Activated CD4-positive, alpha-beta T cell treated with anti-CD3 and anti-CD28 coated beads, Interleukin-2, amount 50 U/mL, for 48 hours (primary cell): ENCODE data around the gene PID1.

Experiments used
- DNase-seq, 2 experiments: peaks; one replicate each; pipeline ENCODE4 v3.0.0-alpha.2; 2020

PID1 gene

DNA sequence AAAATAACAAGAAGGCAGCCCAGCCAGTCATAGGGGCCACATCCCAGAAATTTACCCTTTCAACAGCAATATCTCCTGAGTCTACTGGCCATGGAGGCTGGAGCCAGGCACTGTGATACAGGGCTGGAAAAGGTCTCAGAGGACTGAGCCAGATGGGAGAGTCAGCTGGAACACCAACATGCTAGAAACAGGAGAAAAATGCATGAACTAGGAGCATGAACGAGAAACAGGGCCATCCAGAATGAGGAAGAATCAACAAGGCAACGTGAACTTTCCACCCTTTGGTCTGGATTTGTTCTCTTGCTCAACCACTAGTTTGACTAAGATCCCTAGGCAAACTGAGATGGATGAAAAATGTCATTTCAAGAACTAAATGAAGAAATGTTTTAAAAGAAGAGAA, 13.1 kb downstream of the PID1 start:
- DNase-seq, result no peak

DNA sequence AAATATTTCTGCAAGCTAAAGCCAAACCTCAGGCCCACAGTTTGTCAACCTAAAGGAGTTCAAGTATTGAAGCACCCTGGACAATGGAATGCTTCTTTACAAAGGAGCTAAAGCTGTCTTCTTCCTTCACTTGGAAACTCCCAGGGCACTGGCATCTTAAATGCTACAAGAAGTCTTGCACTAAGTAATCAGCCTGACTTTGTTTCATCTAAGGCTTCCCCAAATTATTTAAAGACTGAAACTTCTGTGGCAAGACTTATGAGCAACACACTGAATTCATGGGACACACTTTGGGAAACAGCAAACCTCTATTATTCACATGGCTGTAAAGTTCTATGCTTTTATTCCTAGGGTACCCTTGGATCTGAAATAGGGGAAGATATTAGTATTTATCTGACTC, 14.7 kb downstream of the PID1 start:
- DNase-seq, result no peak

DNA sequence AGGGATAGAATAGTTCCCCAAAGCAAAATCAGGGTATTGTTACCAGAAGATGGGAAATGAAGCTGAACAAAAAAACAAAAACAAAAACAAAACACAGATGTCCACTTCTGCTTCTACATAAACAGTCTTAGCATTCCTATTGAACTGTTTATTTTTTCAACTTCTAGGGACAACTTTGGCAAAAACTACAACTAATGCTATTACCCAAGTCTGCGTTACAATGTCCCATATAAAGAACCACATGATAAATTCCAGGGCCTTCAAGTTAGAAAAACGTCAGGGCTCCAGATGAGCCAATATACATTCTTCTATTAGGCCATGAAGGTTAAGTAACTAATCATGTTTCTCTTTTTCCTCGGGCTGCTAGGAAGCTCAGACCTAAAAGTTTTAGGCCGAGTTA, 16.9 kb downstream of the PID1 start:
- no peak for DNase-seq

DNA sequence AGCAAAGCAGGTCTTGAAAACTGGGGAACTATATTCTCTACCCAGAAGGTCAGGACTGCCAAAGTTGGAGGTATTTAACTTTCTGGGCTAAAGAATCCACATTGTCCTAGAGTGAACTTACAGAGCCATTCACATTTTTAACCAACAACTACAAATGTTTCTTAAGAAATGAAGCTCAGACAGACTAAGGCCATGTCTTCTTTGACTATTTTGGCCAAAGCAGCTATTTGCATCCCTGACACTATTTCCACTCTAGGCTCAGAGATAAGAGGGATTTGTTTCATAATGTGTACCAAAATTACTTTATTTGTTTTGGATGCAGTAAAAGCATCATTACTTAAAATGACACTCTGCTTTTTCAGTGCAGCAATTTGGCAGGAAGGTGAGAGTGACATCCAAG, 18.1 kb downstream of the PID1 start:
- no peak for DNase-seq

DNA sequence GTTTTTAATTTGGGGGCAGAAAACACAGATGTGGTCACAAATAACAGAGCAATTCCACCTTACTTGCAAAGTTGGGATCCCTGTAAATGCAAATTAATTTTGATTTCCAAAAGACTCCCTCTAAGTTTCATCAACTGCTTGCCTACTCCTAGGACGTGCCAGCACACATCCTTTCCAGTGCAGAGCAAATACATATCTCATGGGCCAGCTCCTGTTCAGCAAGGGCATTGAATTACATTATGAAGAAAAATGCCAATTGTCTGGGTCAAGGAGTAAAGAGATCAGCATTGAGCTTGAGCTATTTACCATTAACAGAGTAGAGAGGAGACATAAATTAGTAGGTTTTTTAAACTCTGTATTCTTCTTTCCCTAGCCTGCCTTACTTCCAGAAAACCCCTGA, 18.8 kb downstream of the PID1 start:
- DNase-seq, result no peak

DNA sequence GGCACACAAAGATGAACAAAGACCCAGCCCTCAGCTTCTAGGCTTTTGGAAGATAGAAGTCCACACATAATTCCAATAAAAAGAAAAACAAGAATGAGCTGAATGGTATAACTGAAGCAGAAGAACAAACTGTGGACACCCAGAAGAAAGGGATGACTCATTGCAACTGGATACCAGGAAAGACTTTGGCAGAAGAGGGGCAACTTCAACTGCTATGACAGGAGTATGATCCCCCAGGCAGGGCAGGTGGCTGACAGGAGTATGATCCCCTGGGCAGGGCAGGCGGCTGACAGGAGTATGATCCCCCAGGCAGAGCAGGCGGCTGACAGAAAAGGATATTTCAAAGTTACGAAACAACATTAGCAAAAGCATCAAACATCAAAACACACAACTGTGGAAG, 21.6 kb downstream of the PID1 start:
- no peak for DNase-seq

DNA sequence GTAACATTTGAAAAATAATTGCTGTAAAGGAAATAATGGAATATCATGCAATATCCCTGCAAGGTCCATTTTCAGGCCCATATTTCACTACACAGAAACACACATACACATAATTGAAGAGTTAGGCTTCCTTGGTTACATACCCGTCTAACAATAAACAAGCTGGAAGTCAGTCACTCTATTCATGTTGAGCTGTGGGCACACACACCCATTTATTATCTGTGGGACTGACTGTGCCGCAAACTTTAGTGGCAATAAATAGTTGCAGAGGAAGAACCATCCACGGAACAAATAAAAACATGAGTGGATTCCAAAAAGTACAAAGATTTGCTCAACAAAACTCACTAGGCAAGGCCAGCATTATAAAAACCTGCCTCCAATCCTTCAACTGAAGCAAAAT, 24.8 kb downstream of the PID1 start:
- DNase-seq, result no peak

DNA sequence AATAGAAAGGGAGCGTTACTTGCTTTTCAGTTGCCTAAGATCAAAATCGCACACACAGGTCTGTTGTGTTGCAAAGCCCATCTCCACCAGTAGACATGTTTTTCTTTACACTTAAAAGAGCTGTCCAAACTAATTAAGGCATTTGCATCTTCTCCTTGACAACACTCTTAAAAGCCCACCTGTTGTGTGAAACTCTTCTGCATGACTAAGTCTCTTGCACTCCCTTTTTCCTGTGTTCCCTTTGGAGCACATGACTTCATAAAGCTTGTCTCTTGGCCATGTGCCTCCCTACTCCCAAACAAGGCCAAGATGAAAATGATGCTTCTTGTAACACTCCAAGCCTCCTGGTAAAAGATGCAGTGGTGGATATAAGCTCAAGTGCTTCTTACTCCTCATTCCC, 26.1 kb downstream of the PID1 start:
- no peak for DNase-seq

DNA sequence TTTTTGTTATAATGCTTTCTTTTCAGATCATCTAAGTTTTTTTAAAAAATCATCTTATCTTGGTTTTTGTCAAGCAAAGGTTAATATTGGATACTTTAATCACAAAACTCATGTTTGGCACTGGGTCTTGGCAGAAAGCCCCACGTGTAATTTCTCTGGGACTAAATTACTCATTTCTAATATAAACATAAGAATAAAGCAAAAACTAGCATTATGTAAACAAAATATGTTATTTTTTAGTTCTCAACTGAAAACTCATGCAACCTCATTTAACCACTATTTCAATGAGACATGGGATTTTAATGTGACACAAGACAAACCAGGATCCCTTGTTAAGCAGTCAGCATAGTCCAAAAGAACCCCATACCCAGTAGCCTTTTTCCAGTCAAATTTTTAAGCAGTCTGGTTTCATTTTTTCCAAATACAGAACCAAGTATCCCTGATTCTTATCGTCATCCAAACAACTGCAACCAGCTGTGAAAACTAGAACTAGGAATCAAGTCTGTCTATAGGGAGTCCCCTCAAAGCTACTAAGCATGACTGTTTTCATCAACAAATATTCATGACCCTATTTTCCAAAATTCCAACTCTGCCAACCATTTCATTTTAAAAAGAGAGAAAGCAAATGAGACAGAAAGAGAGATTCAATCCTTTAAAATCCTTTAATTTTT, 27.1 kb downstream of the PID1 start:
- DNase-seq, result no peak

DNA sequence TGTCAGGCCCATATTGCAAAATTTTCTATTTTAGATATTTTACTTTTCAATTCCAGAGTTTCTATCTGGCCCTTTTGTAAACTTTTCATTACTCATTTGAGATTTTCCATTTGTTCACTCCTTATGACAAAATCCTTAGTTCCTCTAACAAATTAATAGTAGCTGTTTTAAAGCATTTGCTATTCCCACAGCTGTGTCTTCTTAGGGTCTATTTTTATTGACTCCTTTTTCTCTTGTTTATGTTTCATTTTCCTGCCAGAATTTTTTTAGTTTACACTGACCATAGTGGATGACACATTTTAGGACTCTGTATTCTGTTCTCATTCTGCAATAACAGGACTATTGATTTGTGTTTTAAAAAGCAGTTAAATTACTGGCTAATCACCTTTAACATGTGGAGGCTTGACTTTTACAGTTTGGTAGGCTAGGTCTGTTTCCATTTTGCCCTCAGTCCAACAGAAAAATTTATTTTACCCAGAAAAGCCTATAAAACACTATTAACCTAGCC, 30.0 kb downstream of the PID1 start:
- DNase-seq, result no peak

DNA sequence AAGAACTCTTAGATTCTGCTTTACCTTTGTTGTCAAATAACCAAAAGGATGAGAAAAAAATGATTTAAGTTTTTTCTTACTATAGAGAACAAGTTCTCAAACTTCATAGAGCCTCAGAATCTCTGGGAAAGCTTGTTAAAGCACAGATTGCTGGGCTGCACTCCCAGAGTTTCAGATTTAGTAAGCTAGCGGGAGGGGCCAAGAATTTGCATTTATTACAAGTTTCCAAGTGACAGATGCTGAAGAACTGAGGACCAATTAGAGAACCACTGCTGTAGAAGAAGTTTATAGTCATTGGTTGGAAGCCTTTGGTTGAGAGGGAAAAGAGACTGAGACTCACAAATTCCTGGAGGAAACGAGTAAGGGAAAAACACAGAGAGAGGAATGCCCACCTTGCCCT, 32.1 kb downstream of the PID1 start:
- DNase-seq, result no peak

DNA sequence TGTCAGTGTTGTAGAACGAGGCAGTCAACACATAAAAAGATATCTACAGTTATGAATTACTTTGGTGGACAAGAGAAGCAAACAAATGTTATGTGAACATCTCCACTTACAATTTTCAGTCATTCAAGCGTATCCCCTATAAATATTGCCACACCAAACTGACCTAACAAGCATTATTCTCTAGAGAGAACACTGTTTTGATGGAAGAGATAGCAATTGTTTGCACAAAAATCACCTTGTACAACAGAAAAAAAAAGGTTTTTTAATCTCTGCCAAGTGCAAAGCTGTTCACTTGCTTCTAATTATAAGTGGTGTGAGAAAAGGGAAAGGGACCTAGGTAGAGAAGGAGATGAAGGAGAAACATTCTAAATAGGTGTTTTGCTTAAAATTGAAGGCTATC, 33.8 kb downstream of the PID1 start:
- DNase-seq, result no peak

DNA sequence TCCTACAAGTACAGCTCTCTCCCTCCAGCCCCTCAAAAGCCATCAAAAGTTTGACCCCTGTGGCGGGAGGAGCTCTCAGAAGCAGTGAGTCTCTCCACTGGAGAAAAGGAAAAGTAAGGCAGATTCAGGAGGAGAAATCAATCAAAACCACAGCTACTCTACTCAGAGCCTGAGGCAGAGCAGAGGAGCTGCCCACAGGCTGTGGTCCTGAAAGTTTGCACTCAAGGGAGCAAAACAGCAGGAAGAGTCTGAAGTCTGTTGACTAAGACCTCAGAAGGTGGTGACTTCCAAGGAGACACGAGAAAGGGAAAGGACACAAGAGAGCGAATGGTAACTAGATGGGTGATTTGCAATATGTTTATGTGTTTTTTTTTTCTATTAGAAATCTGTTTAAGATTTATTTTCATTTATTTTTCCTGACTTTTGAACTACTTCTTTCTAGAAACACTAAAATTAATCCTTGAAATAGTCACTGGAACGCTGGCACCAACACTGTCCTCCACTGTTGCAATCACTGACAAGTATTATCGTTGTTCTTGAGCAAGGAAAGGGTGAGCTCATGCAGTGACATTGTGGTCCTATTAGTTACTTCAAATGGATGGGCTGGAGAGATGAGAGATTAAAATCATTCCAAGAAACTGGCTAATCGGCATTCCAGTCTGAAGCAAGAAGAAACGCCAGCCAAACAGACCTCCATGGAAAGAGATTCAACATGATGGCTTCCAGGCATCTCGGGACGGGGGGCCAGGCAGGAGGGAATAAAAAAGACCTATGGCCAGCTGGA, 35.8 kb downstream of the PID1 start:
- no peak for DNase-seq

DNA sequence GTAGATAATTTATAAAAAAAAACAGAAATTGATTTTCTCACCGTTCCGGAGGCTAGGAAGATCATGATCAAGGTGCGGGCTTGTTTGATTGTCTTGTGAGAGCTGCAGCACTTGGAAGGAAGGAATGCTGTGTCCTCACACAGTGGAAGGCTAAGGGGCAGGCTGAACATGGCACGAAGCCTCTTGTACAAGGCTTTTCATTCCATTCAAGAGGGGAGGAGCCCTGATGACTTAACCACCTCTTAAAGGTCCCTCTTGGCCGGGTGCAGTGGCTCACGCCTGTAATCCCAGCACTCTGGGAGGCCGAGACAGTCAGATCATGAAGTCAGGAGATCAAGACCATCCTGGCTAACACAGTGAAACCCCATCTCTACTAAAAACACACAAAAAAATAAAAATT, 39.2 kb downstream of the PID1 start:
- DNase-seq, result no peak

DNA sequence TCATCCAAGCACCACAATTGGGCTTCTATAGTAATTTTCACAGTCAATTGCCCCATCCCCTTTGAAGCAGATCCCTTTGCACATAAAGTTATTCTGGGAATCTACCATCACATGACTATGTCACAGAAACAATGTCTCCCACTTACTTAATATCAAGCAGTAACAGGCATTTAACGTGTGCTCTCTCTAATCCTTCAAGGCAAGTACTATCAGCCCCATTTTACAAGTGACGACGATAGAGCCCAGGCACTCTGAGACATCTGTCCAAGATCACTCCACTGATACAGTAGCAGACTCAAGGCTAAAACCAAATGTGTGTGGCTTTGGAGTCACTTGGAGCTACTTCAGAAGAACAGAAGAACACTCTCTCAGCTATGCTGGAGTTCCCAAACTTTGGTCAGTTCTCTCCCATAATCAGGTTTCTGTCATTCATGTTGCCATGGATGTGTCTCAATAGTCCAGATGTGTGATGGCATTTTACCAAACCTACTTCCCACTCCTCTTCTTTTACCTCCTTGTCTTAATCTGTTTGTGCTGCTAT, 39.7 kb downstream of the PID1 start:
- DNase-seq, result no peak

DNA sequence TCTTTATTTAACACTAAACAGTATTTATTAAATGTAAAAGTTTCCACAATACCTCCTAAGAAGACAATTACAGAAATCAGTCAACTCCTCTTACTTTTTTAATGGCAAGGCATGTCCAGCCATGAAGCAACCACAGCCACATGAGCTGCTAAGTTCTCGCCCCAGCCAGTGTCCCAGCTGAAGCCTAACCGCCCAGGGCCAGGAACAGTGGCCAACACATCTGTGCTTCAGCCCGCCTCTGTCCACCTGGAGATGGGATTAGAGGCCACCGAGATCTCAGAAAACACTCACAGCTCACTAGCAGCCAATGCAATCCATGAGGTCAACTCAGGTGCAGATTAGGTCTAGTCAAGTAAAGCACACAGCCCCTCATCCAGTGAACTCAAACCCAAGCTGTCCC, 40.2 kb downstream of the PID1 start:
- no peak for DNase-seq

DNA sequence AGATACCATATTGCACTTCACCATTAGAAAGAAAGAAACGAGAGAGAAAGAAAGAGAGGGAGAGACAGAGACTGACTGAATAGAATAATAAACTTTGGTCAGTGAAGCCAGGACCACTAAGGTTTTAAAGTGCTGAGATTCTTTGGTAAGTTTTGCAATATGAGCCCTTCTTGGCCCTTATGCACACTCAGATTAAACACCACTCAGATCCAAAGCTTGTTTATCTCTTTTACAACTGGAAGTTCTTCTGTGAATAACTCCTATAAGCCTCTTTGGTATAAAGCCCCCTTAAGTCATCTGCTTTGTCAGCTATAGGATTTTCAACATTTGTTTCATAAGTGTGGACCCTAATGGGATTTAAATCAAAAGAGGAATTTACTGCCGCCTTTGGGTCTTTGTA, 40.8 kb downstream of the PID1 start:
- no peak for DNase-seq

DNA sequence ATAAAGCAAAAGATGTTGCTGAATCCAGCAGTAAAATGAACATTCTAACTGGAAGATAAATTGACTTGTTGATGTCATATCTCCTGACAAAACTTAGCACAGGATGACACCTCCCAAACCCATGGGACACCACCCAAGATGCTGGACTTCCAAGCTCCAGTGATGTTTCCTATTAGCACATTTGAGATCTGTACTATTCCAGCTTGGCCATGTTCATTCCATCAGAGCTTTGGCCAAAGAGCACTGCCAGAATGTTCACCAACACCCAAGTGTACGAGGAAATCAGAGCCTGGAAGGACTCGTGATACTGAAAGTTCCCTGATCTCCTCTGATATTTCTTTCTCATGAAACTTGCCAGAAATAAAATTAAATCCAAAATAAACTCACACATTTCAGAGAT, 44.7 kb downstream of the PID1 start:
- no peak for DNase-seq

DNA sequence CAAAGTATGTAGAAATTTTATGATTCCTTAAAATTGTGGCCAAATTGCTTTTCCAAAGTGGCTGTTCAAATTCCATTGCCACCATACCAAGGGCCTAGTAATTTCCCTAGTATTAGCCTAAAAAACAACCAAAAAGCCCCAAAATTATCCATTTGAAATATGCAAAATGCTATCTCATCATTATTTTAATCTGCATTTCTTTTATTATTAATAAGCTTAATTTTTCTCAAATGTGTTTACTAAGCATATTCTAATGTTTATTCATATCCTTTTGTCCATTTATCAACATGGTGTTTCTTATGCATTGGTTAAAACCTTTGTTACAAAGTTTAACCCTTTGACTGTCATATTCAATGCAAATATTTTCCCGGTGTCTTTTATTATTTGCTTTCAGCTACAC, 48.0 kb downstream of the PID1 start:
- DNase-seq, result no peak

DNA sequence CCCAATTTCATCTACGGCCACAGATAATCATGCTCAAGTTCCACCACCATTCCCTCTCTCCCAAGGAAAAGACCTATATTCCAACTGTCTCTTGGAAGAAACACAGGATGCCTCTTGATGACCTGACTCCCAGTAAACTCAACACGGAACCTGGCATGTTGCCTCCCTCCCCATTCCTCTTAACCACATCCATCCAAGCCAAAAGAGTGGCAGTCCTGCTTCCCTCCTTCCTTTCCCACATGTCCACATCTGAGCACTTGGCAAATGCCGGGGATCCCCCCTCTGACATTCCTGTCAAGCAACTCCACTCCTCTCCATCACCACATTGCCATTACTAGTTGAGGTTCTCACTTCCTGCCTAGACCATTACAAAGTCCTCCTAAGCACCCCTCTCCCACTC, 49.4 kb downstream of the PID1 start:
- no peak for DNase-seq

DNA sequence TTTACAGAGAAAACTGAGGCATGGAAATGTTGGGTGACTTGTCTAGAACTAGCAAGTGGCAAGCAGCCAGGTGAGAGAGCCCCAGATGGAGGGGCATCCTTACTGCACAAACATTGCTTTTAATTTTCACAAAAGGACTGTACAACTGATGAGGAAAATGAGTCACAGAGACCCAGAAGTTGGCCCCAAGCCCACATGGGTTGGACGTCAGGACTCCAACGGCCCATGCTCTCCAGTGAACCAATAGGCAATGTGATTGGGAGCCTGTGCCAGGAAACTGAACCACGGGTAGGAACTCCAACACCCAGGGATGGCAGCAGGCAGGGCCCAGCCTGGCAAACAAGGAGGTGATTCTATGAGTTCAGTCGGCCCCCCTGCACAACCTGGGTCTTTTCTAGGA, 50.8 kb downstream of the PID1 start:
- DNase-seq, result no peak

DNA sequence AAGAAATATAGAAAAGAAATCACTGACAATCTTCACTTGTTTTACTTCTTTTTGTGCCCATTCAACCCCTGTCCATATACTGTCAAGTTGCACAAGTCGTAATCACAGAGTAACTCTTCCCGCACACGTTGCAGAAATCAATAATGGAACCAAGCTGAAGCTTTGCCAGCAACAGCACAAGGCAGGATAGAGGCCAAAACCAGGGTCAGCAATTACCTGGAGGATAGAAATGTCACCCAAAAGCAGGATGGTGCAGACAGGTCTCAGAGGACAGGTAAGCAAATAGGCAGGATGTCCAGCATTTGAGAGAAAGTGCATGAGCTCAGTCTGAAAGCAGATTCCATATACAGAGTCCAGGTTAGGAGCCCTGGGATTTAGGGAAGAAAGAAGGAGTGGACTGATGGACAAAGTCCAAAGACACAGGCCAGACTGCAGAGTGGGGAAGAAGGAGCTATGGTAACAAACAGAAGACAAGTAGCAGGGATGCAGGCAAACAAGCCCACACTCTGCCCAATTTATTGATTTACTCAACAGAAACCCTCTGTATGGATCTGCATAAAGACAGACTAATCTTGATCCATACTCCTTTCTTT, 52.7 kb downstream of the PID1 start:
- no peak for DNase-seq

DNA sequence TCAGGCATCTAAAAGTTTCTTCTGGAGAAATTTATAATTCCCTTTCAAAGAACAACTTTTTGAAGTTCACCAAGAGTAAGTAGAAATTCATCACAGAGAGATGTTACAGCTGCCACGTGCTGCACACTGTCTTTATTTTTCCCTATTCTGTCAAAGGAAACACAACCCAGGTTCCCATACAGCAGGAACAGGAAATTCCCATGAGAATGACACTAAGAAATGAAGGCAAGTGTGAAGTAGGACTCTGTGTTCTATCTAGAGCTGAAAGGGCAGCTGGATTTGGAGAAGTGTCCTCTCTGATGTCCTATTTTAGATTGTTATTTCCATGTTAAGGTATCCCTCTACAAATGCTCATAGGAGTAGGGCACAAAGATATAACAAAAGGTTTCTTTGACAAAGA, 58.8 kb downstream of the PID1 start:
- no peak for DNase-seq

DNA sequence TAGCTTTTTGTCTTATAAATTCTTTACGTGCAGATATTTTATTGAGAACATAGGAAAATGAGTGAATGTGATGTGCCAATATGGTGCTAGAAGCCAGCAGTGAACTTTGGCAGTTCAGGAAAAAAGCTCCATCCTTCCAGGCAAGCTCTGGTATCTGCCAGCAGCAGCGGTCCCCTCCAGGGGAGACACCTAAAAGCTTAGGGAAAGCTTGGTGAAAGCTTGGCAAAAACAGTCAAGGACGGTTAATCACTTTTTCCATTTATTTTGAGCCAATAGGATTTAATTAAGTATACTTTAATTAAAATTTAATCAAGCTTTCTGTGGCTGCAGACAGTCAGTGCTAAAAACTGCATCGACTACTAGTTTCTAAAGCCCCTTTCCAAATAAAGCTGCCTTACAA, 60.4 kb downstream of the PID1 start:
- no peak for DNase-seq
